HG02763 (cell line): ENCODE results near the gene TRAFD1.
"Not testable (repeated sequence)": the region's sequence is repeated elsewhere in the genome, so short reads cannot be mapped to it uniquely, and the experiment has no call there.

ENCODE experiments used
- ATAC-seq: cut with Tn5 transposase; IDR thresholded peaks from one replicate; pipeline ENCODE4 v1.9.1; 2021; ENCODE audit warnings: mild to moderate bottlenecking, moderate library complexity; ENCODE audit not compliant: unreplicated experiment

Gene TRAFD1

DNA sequence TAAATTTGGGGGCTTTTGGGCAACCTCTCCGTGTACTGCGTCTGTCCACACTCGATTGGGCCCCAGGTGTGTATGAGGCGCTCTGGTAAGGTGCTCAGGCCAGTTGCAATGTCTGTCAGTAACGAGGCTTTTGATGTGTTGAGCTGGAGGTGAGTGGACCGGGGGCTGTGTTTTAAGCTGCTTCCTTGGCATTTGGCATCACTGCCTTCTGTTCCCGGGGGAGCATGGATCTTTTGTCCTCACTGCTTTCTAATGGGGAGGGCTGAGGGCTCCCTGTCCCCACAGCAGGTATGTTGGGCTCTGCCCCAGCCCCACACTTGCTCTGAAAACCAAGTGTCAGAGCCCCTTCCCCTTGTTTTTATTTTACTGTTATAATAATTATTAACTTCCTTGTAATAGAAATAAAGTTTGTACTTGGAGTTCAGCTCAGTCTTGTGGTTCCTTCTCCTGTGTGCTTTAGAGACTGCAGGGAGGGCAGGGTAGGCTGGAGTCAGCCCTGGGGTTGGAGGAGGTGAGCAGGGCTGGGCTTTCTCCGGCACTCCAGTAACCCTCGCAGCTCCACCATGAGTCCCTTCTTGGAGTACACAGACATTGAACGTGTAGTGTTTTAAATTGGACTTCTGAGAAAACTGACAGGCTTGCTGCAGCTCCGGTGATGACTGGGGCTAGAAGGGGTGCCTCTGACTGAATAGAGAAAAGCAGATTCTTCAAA is 28.0 kb downstream of the TRAFD1 start:
- ATAC-seq: no peak

DNA sequence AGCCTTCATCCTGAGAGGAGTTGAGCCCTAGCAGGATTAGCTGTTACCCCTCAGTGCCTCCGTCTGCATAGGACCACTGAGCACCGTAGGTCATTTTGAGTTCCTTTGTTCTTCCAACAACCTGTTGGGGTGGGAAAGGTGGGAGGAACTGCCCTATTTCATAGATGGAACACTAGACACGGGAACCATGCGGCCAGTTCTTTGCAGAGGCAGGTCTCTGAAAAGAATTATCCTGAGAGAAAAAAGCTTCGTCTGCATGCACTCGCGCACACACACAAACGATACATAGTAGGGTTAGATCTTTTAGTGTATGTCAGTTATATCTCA is 28.5 kb downstream of the TRAFD1 start:
- ATAC-seq: no peak

DNA sequence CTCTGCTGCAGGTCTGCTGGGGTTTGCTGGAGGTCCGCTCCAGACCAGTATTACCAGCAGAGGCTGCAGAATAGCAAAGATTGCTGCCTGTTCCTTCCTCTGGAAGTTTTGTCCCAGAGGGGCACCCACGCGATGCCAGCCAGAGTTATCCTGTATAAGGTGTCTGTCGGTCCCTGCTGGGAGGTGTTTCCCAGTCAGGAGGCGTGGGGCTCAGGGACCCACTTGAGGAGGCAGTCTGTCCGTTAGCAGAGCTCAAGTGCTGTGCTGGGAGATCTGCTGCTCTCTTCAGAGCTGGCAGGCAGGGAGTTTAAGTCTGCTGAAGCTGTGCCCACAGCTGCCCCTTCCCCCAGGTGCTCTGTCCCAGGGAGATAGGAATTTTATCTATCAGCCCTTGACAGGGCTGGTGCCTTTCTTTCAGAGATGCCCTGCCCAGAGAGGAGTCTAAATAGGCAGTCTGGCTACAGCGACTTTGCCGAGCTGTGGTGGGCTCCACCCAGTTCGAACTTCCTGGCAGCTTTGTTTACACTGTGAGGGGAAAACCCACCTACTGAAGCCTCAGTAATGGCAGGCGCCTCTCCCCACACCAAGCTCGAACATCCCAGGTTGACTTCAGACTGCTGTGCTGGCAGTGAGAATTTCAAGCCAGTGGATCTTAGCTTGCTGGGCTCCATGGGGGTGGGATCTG is 33.2 kb downstream of the TRAFD1 start:
- not testable (repeated sequence) for ATAC-seq

DNA sequence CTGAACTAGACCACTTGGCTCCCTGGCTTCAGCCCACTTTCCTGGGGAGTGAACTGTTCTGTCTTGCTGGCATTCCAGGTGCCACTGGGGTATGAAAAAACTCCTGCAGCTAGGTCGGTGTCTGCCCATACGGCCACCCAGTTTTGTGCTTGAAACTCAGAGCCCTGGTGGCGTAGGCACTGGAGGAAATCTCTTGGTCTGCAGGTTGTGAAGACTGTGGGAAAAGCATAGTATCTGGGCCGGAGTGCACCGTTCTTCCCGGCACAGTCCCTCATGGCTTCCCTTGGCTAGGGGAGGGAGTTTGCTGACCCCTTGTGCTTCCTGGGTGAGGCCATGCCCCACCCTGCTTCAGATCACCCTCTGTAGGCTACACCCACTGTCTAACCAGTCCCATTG is 33.8 kb downstream of the TRAFD1 start:
- ATAC-seq: no peak

DNA sequence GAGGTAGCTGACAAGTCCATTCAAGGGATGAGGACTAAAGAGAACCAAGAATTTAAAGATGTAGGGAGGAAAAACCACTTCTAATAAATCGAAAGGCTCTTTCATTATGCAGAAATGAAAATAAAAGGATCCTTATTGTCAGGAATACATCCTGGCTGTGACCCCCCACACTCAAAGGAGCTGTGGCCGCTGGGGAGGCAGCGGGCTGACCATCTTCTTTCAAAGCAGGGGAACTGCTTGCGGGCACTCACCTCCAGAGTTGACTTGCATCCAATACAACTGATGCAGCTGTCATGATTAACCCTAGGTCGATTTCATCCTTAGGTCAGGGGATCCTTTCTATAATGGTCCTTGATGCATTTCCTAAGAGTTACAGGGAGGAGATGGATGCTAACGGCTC is 35.3 kb downstream of the TRAFD1 start:
- ATAC-seq: no peak

DNA sequence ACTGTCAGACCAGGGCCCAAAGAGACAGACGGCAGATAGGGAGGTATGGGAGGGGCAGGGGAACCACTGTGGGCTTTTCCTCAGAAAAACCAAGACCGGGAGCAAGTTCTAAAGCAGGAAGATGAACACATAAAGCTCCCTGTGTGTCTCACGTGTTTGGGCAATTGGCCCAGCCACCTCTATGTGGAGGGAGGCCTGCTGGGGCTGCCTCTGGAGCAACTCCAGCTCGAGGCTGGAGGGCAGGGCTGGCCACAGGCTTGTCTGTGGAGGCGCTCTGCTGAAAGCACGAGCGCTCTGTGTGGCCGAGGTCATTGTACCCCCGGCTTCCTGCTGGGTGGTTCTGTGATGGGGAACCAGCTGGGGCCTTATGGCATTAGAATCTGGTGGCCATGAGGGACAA is 36.4 kb downstream of the TRAFD1 start:
- ATAC-seq: no peak

DNA sequence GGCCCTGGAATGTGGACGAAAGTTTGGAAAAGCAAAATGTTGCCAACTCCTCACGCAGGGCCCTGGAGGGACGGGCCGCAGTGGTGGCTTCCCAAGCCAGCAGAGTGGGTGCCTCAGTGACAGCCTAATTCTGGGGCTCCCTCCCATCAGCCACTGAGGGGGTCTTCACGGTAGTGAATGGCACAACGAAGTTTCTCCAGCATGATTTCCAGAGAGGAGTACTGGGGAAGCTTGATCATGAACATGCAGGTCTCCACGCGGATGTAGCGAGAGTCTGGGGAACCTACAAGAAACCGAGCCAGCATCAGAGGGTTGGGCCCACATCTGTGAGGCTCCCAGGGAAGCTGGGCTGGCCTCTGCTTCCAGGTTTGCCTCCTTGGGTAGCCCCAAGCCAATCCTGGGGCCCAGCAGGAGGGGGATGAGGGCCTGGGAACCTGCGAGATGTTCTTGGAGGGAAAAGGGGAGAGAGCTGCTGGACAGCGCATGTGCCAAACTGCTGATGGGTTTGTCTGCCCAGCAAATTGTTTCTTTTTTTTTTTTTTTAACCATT is 37.0 kb downstream of the TRAFD1 start:
- ATAC-seq: no peak

DNA sequence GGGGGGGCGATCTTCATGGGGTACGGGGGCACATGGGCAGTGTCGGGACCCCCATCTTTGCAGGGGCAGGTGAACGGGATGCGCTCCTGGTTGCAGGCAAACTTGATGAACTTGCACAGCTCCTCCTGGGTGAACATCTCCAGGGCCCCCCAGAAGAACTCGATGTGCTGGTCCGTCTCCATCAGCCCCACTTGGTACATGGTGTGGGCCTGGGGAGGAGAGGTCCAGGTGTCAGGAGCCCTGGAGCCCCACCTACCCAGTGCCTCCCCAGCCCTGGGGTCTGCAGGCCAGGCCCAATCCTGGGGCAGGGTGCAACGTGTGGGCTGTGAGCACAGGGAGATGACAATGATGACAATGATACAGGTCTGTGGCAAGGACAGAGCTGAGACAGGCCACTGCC is 37.7 kb downstream of the TRAFD1 start:
- ATAC-seq: no peak

DNA sequence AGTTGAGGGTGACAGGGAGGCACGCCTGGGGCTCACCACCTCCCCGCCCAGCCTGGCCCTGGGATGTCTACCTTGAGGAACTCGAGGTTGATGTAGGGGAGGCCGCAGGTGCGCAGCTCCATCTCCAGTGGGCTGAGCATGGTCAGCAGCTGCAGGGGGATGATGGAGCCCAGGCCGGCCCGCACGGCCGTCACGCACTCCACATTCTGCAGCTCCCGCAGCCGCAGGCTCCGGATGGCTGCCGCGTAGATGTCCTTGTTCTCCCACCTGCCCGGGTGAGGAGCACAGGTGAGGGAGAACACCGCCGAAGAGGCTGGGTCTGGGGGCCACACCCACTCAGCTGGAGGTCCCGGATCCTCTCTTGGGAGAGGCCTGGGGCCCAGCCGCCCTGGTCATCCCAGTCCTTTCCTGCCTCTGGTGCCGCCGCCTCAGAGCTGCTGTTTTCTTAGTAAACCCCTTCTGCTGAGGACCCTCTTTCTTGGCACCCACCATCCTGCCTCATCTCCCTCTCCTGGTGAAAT is 38.2 kb downstream of the TRAFD1 start:
- no peak for ATAC-seq

DNA sequence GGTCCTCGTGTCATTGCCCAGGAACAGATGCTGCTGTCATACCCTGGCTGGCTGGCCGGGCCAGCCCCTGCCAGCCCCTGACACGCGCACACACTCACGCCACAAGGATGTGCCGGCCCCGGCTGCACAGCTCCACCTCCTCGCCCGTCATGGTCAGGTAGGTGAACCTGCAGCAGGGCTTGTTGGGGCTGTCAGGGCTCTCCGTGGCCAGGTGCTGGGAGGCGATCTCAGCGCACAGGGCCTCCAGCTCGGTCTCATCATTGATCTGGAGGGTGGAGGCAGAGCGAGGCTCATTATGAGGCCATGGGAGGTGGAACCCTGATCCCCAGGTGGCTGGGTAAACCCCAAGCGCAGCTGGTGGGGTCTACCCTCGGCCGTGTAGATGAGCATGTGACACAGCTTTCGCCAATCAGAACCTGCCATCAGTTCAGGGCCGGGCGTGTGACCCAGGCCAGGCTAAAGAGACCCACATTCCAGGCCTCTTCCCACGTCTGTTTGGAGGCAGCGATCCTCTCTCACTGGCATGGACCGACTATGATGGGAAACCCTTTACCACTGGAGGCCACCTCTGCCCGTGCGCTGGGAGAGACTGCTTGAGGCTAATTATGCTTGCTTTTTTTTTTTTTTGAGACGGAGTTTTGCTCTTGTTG is 38.8 kb downstream of the TRAFD1 start:
- no peak for ATAC-seq

DNA sequence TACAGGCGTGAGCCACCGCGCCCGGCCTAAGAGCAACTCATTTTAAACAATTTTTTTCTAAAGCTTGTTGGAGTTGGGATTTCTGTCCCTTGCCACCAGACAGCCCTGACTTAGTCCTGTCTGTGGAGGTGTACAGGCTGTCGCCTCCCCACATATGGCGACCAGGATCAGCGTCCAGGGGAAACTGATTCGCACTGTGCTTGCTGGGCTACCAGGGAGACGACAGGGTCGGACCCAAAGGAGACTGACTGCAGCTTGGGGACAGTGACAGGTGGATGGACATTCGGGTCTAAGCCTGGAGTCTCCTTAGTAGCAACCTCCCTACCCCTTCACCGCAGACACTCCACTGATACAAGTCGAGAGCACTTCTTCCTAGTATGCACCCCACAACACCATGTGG is 40.3 kb downstream of the TRAFD1 start:
- ATAC-seq: no peak

DNA sequence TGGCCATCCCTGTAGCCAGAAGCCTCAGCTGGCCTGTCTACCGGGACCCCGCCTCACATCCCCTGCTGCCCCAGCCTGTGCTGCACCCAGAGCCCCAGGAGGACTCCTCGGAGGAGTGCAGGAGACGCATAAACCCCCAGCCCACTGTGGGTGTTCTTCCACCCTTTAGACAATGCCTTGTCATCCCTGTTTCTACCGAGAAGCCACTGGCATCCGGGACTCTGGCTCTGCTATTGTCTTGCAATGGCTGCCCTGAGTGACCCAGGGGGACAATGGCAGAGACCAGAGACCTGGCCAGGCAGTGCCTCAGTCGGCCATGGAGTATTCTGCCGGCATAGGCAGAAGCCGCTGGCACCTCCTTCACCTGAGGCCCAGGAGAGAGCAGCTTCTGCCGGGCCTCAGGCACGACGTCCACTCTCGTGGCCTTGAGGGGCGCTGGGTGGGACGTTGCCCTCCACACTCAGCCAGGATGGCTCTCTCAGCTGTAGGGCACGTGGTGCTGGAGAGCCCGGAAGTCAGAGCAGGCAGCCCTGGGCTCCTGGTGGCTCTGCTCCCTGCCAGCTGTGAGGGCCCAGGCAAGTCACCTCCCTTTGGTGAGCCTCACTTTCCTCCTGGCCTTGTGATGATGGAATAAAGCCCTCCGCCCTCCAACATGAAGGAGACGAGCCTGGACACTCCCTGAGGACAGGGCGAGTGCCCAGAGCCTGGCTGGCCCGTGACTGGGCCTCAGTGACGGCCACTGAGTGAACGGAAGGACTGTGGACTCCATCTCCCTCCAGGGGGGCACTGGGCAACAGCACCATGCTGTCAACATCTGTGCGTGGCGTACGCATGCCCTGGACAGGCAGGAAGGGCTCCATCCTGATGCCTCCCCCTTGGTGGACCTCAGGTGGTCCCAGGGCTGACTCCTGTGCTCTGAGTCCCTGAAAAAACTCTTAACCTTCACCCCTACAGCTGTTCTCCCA is 41.0 kb downstream of the TRAFD1 start:
- ATAC-seq: no peak

DNA sequence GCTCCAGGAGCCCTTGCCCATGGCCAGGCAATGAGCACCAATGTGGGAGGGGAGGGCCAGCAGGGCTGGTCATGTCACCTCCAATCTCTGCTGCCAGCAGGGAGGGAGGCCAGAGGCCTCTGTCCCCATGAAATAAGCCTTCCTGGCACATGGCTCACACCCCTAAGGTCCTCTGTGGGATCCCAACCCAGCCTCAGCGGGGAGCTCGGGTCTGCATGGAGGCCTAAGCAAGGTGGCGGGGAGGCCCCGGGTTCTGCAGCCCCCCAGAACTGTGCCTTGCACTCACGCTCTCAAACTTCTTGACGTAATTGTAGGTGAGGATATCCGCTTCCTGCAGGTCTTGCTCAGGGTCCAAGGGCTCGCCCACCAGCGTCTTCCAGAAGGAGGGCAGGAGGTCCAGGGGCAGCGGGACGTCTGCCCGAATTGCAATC is 41.7 kb downstream of the TRAFD1 start:
- no peak for ATAC-seq

DNA sequence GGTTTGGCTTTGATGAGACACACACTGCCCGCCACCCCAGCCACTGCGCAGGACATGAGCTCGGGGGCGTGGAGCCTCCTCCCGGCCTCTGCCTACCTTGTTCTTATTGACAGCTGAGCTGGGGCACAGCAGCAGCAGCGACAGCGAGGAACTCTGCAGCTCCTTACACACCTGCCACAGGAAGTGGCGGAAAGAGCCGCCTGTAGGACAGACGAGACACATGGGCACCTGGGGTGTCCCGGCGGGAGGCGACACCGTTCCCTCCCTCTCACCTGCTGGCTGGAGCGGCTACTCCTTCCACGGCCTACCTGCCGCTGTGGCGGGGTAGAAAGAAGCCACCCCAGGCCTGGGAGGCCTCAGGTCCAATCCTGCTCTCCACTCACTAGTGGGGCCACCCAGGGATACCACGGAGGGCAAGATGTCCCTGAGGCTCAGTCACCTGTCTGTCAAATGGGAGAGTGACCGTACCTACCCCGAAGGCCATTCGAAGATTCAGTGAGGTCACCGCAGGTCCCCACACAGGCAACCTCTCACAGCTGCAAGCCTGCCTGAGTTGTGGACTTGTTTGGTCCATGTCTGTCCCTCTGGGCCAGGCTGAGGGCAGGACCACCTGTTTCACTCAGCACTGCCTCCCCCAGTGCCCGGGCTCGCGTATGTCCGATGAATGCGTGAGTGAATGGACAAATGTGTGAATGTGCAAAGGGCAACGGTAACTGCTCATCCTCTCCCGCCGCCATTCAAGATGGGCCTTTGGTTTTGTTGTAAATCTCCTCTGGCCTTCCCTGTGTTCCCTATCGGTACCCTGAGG is 42.6 kb downstream of the TRAFD1 start:
- ATAC-seq: no peak

DNA sequence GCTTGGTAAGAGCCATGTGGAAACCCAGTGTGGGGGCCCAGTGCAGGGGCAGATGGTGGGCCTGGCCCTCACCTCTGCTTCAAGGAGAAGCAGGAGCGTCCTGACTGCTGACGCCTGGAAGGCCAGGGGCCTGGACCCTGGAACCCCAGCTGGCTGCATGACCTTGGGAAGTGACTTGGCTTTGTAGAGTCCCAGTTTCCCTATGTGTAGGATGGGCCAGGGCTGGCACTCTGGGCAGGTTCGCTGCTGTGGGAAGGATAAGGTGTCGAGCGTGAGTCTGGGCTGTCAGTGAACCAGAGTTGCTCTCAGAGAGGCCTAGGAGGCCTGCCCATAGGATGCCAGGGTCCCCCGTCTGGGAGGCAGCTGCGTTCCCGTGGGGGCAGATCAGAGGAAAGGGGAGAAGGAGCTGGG is 43.2 kb downstream of the TRAFD1 start:
- ATAC-seq: no peak

DNA sequence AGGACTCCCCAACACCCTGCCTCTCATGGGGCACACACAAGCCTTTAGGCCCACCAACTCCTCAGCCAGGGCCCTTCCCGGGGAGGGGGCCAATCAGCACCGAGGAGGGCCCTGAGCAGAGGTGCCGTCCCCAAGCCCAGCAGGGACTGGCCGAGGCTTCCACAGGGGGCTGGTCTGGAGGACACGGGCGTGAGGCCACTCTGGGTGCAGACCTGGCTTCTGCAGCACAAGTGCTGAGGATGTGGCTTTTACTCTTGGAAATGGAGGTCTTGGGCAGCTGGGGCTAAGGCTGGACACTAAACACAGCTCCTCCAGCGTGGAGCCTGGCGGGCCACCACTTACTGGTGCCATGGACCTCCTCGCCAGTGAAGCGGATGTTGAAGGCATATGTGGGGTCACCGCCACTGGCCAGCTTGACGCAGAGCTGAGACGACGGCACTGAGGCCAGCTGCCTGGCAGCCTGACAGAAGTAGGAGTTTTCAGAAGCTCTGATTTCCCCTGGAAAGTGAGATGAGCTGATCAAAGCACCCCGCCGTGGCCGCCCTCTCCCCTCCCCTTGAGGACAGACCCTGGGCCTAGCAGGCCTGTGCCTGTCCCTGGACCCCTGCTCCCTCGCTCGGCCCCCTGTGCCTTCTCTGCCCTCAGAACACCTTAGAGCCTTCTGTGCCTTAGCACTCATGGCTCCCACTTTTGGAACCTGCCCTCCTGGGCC is 44.0 kb downstream of the TRAFD1 start:
- ATAC-seq: no peak

DNA sequence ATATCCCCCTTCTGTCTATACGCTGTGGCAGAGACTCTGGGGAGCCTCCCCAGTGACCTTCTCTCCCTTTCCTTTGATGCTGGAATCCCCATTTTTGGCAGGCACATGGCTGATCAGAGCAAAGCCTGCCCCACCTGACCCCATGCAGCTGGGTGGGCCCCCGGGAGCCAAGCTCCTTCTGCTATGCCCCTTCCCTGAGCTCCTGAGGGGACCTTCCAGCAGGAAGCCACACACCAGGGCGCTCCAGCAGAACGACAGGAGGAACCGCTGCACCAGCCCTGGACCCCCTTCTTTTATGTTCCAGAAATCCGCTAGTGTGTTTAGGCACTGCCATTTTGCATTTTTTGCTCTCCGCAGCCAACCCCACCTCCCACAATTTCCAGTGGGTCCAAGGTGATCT is 44.6 kb downstream of the TRAFD1 start:
- ATAC-seq: no peak

DNA sequence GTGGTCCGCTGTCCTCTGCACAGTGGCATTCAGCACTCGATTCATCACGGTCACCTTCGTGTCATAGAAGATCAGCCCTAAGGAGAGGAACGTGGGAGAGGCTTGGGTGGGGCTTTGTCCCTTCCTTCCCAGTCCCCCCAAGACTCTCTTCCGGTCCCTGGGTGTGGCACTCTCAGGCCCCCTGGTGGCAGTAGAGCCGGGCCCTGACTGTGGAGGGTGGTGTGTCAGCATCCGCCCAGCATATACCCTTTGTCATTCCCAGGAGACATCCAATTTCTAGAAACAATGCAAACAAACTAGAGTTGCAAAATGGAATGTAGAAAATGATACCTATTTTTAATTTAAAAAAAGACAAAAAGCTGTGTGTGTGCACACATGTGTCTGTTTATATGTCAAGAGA is 45.0 kb downstream of the TRAFD1 start:
- no peak for ATAC-seq

DNA sequence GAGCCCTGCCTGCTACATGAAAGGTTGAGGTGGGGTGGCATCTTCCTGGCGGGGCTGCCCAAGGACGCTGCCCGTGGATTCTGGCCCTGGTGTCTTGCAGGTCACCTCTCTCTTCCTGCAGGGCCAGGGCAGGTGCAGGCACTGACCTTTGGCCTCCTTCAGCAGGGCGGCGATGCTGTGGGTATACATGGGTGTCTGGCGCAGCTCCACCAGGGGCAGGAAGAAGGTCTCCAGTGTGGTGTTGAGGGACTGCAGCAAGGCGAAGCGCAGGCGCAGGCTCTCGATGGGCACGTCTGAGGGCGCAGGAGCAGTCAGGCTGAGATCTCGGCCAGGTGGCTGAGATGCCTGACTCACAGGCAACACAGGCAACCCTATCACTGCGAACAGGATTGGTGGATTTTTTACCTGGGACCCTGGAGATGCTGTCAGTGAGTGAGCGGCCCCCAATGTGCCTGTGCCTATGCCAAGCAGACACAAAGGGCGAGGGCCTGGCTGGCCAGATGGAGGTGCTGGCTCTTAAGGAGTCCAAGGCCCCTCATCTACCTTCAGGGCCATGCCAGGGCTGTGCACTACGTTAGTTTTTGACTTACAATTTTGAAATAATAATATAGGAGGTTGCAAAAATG is 45.7 kb downstream of the TRAFD1 start:
- no peak for ATAC-seq
